SK-N-SH (cell line): ENCODE data around the gene CPA1. TPM values are rescaled to one million over a fixed set of nuclear protein-coding genes. Genes with fewer than 3 reads are reported as not detected.

Experiments used
- CTCF ChIA-PET: fragments of 300-600, 350-600 bp; formaldehyde crosslinking; extraction: SDS; loops from one replicate; lab custom pipeline; 2021; lab: Yijun Ruan, JAX
- POLR2A ChIA-PET: fragments of 350-600 bp; sonication (Branson Sonifier 250); formaldehyde crosslinking; extraction: SDS; loops from one replicate; lab custom pipeline; 2020; ENCODE audit warnings: antibody characterized with exemption, inconsistent platforms; lab: Yijun Ruan, JAX
- DNase-seq: peaks from one replicate; pipeline ENCODE4 v3.0.0; 2012
- H2AFZ ChIP-seq: fragments of 200-600 bp; sonication (generic); 2 replicates; pipeline ENCODE4 v1.8.1; 2016; ENCODE audit warnings: antibody characterized with exemption, mild to moderate bottlenecking, low read depth
- H3F3A ChIP-seq: fragments of 200-600 bp; sonication (generic); replicated peaks from 2 replicates; pipeline ENCODE3; 2016; ENCODE audit warnings: antibody characterized with exemption, mild to moderate bottlenecking; ENCODE audit not compliant: insufficient read depth
- H3K27ac ChIP-seq, 2 experiments: fragments of 200-500 bp in 1 of 2; fragments of 200-600 bp in 1 of 2; sonication (Bioruptor generic) in 1 of 2; sonication (generic), shearing (Covaris generic) in 1 of 2; 2 replicates each; pipeline versions ENCODE4 v1.5.1 to v1.6.1; 2014 to 2016; ENCODE audit warnings: low read depth in 2 of 2, inconsistent platforms in 1 of 2, low read length in 1 of 2, mild to moderate bottlenecking in 1 of 2, mixed read lengths in 1 of 2
- H3K27me3 ChIP-seq: fragments of 200-600 bp; sonication (generic), shearing (Covaris generic); 2 replicates; pipeline ENCODE4 v1.6.1; 2016; ENCODE audit warnings: mixed run types; ENCODE audit not compliant: insufficient read depth
- H3K36me3 ChIP-seq, 2 experiments: fragments of 200-500 bp in 1 of 2; fragments of 200-600 bp in 1 of 2; sonication (Bioruptor generic) in 1 of 2; sonication (generic) in 1 of 2; replicated peaks in 1 of 2; 2 replicates each; pipeline versions ENCODE3 to v1.5.1; 2014 to 2016; ENCODE audit warnings: low read length in 1 of 2, mild to moderate bottlenecking in 1 of 2; ENCODE audit not compliant: insufficient read depth in 2 of 2, control insufficient read depth in 1 of 2
- H3K4me1 ChIP-seq, 2 experiments: fragments of 200-500 bp in 1 of 2; fragments of 200-600 bp in 1 of 2; sonication (Bioruptor generic) in 1 of 2; sonication (generic), shearing (Covaris generic) in 1 of 2; 2 replicates each; pipeline versions ENCODE4 v1.5.1 to v1.6.1; 2014 to 2016; ENCODE audit warnings: low read depth in 1 of 2, low read length in 1 of 2, mixed run types in 1 of 2; ENCODE audit not compliant: insufficient read depth in 2 of 2, control insufficient read depth in 1 of 2
- H3K4me2 ChIP-seq: fragments of 200-600 bp; sonication (generic), shearing (Covaris generic); 2 replicates; pipeline ENCODE4 v1.6.1; 2017; ENCODE audit warnings: mixed run types
- H3K4me3 ChIP-seq, 2 experiments: fragments of 200-500 bp in 1 of 2; fragments of 200-600 bp in 1 of 2; sonication (Bioruptor generic) in 1 of 2; sonication (generic), shearing (Covaris generic) in 1 of 2; 2 replicates each; pipeline versions ENCODE4 v1.5.1 to v1.8.1; 2014 to 2016; ENCODE audit warnings: low read depth in 2 of 2, inconsistent platforms in 1 of 2, low read length in 1 of 2, mild to moderate bottlenecking in 1 of 2, mixed read lengths in 1 of 2, moderate library complexity in 1 of 2
- H3K79me2 ChIP-seq: fragments of 200-600 bp; sonication (generic); 2 replicates; pipeline ENCODE4 v1.8.1; 2017; ENCODE audit warnings: mild to moderate bottlenecking; ENCODE audit not compliant: insufficient read depth
- H3K9ac ChIP-seq: fragments of 200-600 bp; sonication (generic); 2 replicates; pipeline ENCODE4 v1.6.1; 2017; ENCODE audit warnings: mixed run types
- H3K9me2 ChIP-seq: fragments of 200-600 bp; sonication (generic); 2 replicates; pipeline ENCODE4 v1.6.1; 2017; ENCODE audit warnings: mixed run types
- H3K9me3 ChIP-seq: fragments of 200-600 bp; sonication (generic); 2 replicates; pipeline ENCODE4 v1.6.1; 2017; ENCODE audit warnings: mixed run types, mild to moderate bottlenecking, moderate library complexity
- H4K20me1 ChIP-seq: fragments of 200-600 bp; sonication (generic); 2 replicates; pipeline ENCODE4 v1.6.1; 2017; ENCODE audit warnings: mild to moderate bottlenecking, mixed run types; ENCODE audit not compliant: insufficient read depth
- CHD2 ChIP-seq: fragments of 150-350 bp; IDR thresholded peaks from 2 replicates; pipeline ENCODE4 v1.6.1; 2018; ENCODE audit warnings: low read length; ENCODE audit not compliant: partially characterized antibody
- ELF1 ChIP-seq: IDR thresholded peaks from 2 replicates; pipeline ENCODE4 v1.4.0; 2012
- EP300 ChIP-seq, 2 experiments: IDR thresholded peaks; 2 replicates each; pipeline versions ENCODE4 v1.4.0 to v1.6.1; 2012; ENCODE audit warnings: borderline replicate concordance in 1 of 2, low read depth in 1 of 2, low read length in 1 of 2
- FOSL2 ChIP-seq: IDR thresholded peaks from 2 replicates; pipeline ENCODE4 v1.4.0; 2012; ENCODE audit warnings: low read depth, mild to moderate bottlenecking, moderate library complexity, borderline replicate concordance
- FOXJ3 ChIP-seq: sonication (generic); formaldehyde crosslinking; IDR thresholded peaks from 2 replicates; pipeline ENCODE4 v1.5.1; 2020; ENCODE audit warnings: mild to moderate bottlenecking, missing genetic modification reagents
- GATA2 ChIP-seq: sonication (generic); formaldehyde crosslinking; IDR thresholded peaks from 2 replicates; pipeline ENCODE4 v1.5.0; 2020; ENCODE audit warnings: mild to moderate bottlenecking, missing genetic modification reagents
- IRF3 ChIP-seq: fragments of 150-350 bp; IDR thresholded peaks from 2 replicates; pipeline ENCODE4 v1.6.1; 2016; ENCODE audit warnings: mild to moderate bottlenecking, low read depth, low read length
- JUND ChIP-seq: IDR thresholded peaks from 2 replicates; pipeline ENCODE4 v1.4.0; 2012
- MAX ChIP-seq: IDR thresholded peaks from 2 replicates; pipeline ENCODE4 v1.4.0; 2012; ENCODE audit warnings: low read depth
- MEF2A ChIP-seq: IDR thresholded peaks from 2 replicates; pipeline ENCODE4 v1.4.0; 2012; ENCODE audit warnings: low read depth, borderline replicate concordance
- NRF1 ChIP-seq: IDR thresholded peaks from 2 replicates; pipeline ENCODE4 v1.6.1; 2012; ENCODE audit warnings: low read depth, mild to moderate bottlenecking, low read length
- RCOR1 ChIP-seq: fragments of 150-350 bp; IDR thresholded peaks from 2 replicates; pipeline ENCODE4 v1.6.1; 2017; ENCODE audit warnings: antibody characterized with exemption, low read length
- RFX5 ChIP-seq: IDR thresholded peaks from 2 replicates; pipeline ENCODE4 v1.6.1; 2012; ENCODE audit warnings: mild to moderate bottlenecking, improper control_type of control experiment, low read length
- TAF1 ChIP-seq: IDR thresholded peaks from 2 replicates; pipeline ENCODE4 v1.6.1; 2012; ENCODE audit warnings: low read depth, mild to moderate bottlenecking, low read length, moderate library complexity, borderline replicate concordance
- TEAD4 ChIP-seq: IDR thresholded peaks from 2 replicates; pipeline ENCODE4 v1.4.0; 2012; ENCODE audit warnings: mild to moderate bottlenecking, borderline replicate concordance; ENCODE audit not compliant: insufficient read depth
- USF1 ChIP-seq: IDR thresholded peaks from 2 replicates; pipeline ENCODE4 v1.4.0; 2012; ENCODE audit warnings: low read depth, borderline replicate concordance
- ZBTB33 ChIP-seq: IDR thresholded peaks from 2 replicates; pipeline ENCODE4 v1.4.0; 2012; ENCODE audit warnings: low read depth, borderline replicate concordance
- WGBS: methylation state at CpG from one replicate; pipeline ENCODE4 v1.1.6; 2017; ENCODE audit warnings: low lambda C conversion rate; 5-methylcytosine and 5-hydroxymethylcytosine counted together
- polyA plus RNA-seq, 3 experiments: library from polyadenylated mRNA; depleted of rRNA; stranded (reverse); fragments of >200 nt; gene quantifications; 2 replicates each; pipeline ENCODE4 v1.2.3, GENCODE V29; 2012

CPA1 gene
- polyA plus RNA-seq, 1 of the 3 experiments (the other 2 are of a cell fraction) = 0.05 TPM

GRCh38 chr7:130405003-130405402 is 24.7 kb downstream of the CPA1 start:
- peaks cover 8 to 21% of the 10 kb centered on the region in 2 experiments for H3K36me3 ChIP-seq
- H3K27ac ChIP-seq = no peak overlapping the region
- H3K4me3 ChIP-seq = no peak overlapping the region
- TF ChIP-seq TAF1 (no peak), TEAD4 (no peak), CHD2 (no peak), FOXJ3 (CRISPR knock-in tag) (no peak), MAX (no peak), JUND (no peak), FOSL2 (no peak), RFX5 (no peak), MEF2A (no peak), EP300 (IDR thresholded peaks at IDR 0.05; ENCODE audit: borderline replicate concordance in 1 of 2, low read depth in 1 of 2, low read length in 1 of 2) (no peak), USF1 (no peak), IRF3 (no peak), RCOR1 (no peak), ZBTB33 (no peak), GATA2 (no peak), NRF1 (no peak), ELF1 (no peak)
- no peaks in the 10 kb centered on the region for H3K79me2 ChIP-seq
- H3F3A ChIP-seq = no peaks in the 10 kb centered on the region
- no peak overlapping the region for H2AFZ ChIP-seq
- no peaks in the 10 kb centered on the region for H3K27me3 ChIP-seq
- no peak overlapping the region for H3K4me2 ChIP-seq
- H3K9me3 ChIP-seq = no peaks in the 10 kb centered on the region
- POLR2A ChIA-PET = no interaction called here
- no peaks in the 10 kb centered on the region for H3K9me2 ChIP-seq
- H3K4me1 ChIP-seq = peaks cover 8 to 29% of the 10 kb centered on the region in 2 experiments; a peak in 3 of 4 replicates
- no peaks in the 10 kb centered on the region for H4K20me1 ChIP-seq
- DNase-seq = no peak
- CTCF ChIA-PET = no interaction called here
- H3K9ac ChIP-seq = no peak overlapping the region
- WGBS = 84% methylated on average over 2 of the region's 2 CpGs
